ENCODE measurements around the gene RETN.

Gene RETN, protein sequence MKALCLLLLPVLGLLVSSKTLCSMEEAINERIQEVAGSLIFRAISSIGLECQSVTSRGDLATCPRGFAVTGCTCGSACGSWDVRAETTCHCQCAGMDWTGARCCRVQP

DNA sequence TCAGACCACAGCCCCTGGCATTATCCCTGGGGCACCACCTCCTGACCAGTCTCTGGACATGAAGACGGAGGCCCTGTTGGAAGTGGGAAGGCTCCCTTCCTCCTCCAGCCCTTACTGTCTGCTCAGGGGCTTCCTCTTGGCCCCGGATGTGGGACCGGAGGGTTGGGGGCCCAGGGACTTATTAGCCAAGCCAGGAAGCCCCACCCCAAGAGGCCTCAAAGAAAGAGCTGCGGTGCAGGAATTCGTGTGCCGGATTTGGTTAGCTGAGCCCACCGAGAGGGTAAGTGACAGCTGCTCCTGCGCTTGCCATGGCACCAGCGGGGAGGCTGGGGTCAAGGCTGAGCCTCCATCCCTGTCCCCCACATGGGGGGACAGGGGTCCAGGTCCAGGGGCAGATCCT lies at the start of gene RETN:
TSS of gene RETN (plus strand) at position 208 of the 400 bp plus-strand sequence. CDS start 278 bp downstream, outside the sequence.
- no peak for DNase-seq (ENCODE audit: low read depth)

DNA sequence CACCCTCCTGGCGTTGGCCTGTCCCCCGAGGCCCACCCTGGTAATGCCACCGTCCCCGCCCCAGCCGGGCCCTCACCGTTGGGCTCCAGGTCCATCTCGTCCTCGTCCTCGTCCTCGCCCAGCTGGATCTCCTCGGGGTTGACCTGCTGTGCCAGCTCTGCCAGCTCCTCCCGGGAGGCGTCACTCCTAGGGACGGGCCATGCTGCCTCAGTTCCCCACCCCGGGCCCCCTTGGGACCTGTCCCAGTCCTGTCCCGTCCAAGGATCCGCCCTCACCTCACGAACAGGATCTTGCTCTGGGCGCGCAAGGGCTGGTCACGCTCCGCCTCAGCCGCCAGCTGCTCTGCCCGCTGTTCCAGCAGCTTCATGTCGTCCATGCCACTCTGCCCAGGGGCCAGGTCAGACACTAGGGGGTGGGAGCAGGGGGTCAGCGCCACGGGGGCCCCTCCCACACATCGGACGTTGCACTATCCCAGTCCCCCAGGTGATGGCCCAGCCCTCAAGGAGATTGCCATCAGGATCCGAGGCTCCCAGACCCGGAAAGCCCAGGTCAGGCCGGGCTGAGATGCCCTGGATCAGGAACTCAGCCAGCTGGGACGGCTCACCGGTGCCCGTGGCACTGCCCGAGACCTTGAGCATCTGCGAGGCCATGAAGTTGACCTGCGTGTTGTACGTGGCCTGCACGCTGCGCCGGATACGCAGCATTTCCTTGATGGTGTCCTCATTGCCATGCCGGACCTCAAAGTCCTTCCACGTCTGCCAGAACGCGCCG lies 49.0 kb upstream of the RETN start:
- DNase-seq (ENCODE audit: low read depth): no peak

DNA sequence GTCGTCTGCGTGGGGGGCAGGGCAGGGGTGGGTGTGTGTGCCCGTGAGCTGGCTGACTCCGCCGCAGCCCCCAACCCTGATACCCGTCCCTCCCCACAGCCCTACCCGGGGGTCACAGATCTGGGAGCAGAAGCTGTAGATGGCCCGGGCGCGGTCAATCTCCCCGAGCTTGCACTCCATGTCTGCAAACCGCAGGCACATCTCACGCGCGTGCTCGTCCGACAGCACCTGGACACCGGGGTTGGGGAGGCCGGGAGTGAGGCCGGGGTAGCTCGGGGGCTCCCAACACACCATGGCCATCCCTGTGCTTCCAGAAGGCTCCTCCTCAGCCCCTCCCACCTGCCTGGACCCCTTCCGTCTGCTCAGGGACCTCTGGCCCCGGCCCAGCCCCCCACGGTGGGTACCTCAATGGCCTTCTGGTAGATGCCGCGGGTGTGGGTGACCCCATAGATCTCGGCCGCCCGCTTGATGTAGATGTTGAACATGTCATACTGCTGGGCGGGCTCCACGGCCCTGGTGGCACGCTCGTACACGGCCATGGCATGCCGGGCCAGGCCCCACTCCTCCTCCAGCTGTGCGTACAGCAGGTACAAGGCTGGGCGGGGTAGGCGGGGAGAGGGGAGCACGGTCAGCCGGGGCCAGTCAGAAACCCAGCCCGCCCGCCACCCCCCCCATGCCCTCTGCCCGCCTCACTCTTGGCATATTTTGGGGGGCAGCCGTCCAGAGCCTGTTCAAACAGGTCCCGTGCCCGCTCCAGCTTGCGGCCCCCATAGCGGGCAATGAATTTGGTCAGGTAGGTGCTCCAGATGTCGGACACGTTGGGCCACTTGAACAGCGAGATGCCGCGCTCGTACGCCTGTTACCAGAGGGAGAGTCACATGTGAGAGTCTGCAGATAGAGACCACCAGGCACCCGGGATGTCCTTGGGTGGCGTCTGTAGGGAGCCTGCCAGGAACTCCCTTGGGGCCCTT lies 48.1 kb upstream of the RETN start:
- DNase-seq (ENCODE audit: low read depth): no peak

DNA sequence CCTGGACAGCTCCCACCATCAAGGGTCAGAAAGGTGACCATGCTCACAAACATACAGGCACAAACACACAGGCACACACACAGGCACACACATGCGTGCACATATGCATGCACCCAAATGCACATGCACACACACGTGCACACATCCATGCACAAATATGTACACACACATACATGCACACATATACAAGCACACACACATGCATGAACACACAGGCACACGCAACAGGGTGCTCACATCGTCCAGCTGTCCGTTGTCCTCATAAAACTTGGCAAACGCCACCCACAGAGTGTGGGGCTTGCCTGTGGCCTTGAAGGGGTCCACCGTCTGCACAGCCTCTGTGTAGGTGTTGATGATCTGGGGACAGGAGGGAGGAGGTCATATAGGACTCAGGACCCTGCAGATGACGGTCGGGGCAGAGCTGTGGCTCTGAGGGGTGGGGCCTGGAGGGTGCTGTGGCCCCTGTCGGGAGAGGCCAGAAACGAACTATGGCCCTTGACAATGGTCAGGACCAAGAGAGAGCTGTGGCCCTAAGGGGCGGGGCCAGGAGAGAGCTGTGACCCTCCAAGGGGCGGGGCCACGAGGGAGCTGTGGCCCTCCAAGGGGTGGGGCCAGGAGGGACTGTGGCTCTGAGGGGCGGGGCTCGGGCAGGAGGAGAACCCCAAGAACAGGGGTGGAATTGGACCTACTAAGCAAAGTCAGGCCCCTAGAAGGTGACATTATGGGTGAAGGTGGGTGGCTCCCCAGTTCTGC lies 45.7 kb upstream of the RETN start:
- no peak for DNase-seq (ENCODE audit: low read depth)

DNA sequence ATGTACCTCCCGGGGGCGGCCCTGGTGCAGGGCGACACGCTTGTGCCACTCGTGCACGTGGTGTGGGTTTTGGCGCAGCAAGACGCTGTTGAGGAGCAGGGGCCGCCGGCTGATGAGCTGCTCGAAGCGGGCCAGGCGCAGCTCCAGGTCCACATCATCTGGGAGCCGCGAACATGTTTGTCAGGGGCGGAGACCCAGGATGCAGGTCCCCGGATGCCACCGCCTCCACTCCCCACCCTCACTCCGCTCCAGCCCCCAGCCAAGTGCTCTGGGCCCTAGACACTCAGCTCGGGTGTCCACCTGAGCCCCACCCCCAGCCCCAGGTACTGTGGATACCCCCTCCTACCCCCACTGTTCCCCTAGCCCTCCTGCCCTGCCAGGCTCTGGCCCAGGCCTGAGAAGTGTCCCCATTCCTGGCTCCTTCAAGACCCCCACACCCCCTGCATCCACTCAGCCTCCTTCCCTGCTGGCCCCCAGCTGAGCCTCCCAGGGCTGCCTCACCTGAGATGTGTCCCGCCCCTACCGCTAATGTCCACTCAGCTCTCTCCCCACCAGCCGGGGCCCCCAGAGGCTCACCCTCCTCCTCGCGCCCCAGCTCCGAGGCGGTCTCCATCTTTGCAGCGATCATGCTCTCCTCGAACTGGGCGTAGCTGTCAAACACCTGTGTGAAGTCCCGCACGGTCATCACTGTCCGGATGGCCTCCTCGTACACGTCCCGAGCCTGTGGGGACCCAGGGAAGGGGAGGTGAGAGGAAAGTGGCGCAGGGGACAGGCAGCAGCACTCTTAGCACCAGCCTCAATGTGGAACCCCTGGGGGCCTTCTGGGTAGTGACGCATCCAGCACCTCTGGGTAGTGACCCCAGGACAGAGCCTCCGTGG lies 44.9 kb upstream of the RETN start:
- no peak for DNase-seq (ENCODE audit: low read depth)

DNA sequence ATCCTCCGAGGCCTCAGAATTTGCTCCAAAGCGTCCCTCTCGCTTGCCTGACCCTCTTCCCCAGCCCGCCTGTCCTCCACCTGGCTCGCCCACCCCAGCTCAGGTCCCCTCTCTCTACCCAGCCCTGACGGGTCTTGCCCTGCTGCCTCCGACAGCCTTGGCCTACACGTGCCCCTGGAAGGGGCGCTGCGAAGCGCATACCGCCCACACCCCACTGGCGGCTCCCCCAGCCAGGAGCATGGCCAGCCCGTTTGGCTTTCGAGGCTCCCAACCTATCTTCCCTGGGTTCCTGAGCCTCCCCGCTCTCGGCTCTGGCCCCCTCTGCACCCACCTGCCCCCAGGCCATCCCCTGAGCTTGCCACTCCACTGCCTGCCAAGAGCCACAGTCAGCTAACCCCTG lies 44.0 kb upstream of the RETN start:
- DNase-seq (ENCODE audit: low read depth): no peak

DNA sequence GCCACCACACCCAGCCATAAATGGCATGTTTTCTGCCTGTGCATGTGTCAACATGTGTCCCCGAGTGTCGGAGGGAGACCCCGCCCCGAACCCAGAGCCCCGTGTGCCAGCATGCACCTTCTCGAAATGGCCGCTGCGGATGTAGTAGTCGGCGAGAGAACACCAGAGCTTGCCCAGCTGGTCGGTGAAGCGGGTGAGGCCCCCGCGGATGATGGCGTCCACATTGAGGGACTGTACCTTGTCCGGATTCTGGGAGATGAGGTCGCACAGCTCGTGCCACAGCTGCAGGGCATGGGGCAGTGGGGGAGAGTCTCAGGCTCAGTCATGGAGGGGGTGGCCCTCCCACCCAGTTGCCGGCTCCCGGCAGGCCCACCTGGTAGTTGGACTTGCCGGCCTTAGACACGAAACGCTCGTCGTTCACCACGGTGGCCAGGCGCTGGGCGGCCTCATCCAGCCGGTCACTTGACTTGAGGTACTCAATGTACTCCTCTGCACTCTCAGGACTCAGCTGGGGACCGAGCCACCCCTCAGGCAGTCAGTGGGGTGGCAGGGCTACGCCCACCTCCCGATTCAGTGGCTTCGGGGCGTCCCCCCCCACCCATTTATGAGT lies 43.0 kb upstream of the RETN start:
- DNase-seq (ENCODE audit: low read depth): no peak

DNA sequence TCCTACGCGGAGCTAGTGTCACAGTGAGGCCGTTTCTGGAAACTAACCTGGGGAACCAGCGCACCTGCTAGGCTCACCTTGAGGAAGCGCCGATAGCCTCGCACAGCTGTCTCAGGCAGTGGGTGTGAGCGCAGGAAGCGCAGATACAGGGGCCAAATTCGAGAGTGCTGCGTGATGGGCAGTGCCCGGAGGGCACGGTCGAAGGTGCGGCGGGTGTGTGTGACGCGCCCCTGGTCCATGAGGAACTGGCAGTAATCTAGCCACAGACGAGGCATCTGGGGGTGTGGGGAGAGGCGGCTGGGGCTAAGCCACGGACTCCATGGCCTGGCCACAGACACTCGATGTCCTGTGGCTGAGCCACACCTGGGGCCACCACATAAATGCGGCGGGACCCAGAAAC lies 41.7 kb upstream of the RETN start:
- DNase-seq (ENCODE audit: low read depth): no peak

DNA sequence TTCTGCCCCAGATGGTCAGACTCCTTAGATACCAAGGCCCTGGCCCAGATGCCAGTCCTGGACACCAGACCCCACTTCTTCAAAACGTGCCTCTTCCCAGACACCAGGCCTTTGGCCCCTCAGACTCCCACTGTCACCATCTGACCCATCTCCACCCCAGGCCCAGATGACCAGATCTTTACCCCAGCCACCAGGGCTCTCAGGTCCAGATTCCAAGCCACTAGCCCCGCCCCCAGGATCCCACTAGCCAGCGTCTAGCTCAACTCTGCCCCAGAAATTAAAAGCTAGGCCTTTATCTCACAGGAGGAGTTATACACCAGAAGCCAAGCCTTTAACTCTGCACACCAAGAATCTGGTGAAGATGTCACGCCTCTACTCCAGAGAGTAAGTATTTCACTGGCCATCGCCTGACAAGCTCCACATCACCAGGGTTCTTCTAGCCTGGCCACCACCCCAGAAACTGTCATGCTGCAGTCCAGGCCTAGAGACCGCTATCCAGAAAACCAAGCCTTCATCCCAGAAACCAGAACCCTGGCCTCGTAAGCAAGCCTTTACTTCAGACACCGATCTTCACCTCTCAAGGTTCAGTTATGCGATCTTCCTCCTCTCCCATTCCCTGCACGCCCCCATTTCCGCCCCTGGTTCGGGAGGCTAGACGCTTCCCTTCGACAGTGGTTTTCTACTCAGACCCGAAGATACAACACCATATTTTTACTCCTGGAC lies 40.1 kb upstream of the RETN start:
- DNase-seq (ENCODE audit: low read depth): no peak

DNA sequence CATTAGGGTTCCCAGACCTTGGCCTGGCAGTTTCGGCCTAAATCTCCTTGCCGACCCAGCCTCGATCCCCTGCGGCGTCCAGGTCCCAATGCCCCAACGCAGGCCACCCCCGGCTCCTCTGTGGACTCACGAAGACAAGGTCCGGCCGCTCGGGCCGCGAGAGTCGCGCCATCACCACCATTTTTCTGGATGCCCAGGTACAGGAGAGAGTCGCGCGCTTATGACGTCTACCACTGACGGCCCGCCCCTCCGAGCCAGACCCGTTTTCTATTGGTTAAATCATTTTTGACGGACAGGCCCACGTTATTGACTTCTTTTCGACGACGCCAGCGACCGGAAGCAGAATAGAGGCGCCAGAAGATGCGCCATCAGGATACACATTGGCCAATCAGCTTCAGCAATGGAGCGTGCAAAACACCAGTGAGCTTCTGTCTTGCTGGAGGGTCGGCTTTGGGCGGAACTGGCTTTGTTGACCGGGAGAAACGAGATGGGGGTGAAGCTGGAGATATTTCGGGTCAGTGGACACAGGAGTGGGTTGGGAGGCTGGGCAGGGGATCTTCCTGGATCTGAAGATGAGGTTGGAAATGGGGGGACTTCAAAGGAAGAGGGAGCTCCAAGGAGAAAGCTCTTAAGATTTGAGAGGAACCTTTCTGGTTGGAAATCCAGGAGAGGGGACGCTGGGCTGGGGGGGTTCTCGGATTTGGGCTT lies 39.3 kb upstream of the RETN start, which contains the start of the genes PET100 and XAB2:
TSS of gene PET100 (plus strand) at position 447 of the 708 bp plus-strand sequence. CDS start at position 488, 41 bp downstream.
TSS of gene XAB2 (minus strand) at position 199 of the 708 bp plus-strand sequence. CDS start at position 181, 18 bp downstream.
- DNase-seq (ENCODE audit: low read depth): peak; percentile 88

DNA sequence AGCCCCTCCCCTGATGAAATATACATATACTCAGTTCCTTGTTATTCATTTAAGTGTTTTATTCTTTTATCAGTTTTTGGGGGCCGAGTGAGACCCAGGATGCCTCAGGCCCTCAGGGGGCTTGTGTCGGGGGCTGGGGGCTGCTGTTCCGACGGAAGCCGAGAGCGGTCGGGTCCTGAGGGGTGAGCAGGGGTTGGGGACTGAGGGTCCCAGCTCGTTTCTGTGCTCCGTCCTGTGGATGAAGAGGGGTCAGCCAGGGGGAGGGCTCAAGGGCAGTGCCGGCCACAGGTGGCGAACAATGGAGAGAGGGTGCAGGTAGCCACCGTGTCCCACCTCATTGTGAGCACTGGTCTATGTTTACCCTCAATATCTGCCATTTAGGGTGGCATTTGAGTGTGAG lies 37.3 kb upstream of the RETN start:
- DNase-seq (ENCODE audit: low read depth): no peak

DNA sequence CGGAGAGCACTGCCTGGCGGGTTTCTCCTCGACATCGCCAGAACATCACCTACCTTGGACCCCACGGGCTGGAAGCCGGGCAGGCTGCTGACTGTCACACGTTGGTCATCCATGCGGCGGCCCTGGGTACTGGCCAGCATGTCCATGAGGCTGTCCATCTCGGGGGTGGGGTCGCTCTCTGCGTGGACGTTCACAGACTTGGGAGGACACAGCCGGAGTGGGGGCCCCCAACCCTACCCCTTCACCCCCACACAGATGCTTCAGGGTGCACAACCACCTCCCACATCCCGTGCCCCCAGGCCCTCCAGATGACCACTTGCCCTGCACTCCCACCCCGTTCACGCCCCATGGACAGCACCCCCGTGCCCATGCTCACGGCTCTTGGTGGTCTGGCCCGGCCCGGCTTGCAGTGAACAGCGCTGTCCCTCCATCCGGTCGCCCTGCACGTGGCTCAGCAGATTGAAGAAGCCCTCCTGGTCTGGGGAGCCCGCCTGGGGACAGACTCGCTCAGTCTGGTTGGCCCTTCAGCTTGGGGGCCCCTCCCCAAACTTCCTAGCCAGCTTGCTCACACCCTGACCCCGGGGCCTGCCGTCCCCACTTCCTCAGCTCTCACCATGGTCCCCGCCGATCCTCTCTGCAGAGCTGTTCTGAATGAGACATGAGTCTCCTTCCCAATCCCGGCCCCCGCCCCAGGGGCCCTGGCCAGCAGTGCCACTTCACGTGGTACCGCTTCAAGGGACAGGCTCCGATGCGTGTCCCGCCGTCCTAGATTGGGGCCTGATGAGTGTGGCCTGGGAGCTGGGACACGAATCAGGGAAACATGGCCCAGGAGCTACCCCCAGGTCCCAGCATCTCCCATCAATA lies 36.3 kb upstream of the RETN start:
- no peak for DNase-seq (ENCODE audit: low read depth)

DNA sequence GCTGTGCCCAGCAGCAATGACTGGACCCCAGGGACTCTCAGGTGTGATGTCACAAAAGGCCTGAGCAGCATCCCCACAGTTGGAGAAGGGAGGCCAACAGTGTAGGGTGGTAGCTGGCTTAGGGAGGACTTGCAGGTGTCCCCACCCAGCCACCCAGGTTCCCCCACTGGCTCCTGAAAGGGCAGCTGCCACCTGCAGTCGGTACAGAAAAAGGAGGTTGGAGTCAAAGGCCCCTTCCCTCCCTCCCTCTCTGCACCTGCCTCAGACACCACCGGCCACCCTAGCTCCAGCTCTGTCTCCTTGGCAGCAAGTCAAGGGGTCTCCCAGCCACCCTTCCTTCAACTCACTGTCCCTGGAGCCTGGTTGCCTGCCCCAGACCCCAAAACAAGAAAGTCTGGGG lies 35.2 kb upstream of the RETN start, which contains the start of gene PCP2:
TSS of gene PCP2 (minus strand) at position 22 of the 400 bp plus-strand sequence. CDS start 262 bp downstream, outside the sequence.
- no peak for DNase-seq (ENCODE audit: low read depth)

DNA sequence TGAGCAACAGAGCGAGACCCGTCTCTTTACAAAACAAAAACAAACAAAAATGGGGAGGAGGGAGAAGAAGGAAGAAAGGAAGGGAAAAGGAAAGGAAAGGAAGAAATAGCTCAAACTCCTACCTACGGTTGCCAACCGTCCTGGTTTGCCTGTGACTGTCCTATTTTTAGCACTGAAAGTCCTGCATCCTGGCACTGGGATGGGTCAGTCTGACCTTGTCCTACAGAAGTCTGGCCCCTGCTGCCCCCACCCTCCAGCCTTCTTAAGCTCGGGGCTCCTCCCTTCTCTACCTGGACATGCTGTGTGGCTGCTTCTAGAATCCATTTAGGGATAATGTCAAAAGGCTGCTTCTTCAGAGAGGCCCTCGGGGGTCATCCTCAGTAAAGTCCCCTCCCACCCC lies 33.2 kb upstream of the RETN start:
- DNase-seq (ENCODE audit: low read depth): no peak

DNA sequence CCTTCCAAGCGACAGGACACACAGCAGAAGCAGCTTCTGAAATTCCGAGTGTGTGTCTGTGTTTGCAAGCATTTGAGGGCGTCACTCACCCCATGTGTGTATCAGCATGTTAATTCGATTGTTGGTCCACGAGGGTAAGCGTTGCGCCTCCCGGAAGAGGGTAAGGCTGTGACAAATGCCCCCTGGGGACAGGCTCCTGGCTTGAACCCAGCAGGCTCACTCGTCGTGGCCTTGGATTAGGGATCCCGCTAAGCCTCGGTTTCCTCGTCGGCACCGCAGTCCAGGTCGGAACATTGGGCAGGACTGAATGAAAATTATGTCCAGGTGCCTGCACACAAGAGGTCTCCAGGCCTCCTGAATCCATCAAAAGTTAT lies 32.5 kb upstream of the RETN start:
- no peak for DNase-seq (ENCODE audit: low read depth)

DNA sequence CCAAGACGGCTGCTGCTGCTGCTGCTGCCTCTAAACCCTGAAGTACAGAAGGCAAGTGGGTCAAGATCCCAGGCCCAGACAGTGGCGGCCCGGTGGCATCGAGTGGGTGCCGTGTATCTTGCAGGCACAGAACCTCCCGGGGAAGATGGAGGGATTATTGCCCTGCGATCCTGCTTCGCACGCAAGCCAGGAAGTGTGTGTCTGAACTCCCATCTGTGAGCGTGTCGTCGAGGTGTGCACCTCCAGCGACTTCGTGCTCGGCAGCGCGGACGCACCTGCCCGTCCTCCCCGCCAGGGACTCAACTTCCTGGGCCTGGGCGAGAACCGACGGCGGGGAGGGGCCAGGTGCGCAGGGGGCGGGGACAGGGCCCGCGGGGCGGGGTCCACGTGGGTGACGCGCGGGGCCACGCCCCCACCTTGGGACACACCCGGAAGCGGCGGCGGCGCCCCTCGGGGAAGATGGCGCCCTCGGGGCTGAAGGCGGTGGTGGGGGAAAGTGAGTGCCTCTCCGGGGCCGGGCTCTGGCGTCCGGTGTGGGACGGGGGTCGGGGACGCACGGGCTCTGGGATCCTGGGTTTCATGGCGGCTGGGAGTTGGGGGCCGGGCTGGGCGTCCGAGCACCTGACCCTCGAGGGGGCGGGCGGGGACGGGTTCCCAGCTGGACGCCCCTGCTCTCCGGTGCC lies 32.0 kb upstream of the RETN start, which contains the start of gene STXBP2:
TSS of gene STXBP2 (plus strand) at position 420 of the 683 bp plus-strand sequence. CDS start at position 460, 40 bp downstream.
- DNase-seq (ENCODE audit: low read depth): peak; percentile 90
